ENCODE data around the gene HSDL2.
"Not testable (repeated sequence)": the region's sequence is repeated elsewhere in the genome, so short reads cannot be mapped to it uniquely, and the experiment has no call there.

HSDL2 gene

DNA sequence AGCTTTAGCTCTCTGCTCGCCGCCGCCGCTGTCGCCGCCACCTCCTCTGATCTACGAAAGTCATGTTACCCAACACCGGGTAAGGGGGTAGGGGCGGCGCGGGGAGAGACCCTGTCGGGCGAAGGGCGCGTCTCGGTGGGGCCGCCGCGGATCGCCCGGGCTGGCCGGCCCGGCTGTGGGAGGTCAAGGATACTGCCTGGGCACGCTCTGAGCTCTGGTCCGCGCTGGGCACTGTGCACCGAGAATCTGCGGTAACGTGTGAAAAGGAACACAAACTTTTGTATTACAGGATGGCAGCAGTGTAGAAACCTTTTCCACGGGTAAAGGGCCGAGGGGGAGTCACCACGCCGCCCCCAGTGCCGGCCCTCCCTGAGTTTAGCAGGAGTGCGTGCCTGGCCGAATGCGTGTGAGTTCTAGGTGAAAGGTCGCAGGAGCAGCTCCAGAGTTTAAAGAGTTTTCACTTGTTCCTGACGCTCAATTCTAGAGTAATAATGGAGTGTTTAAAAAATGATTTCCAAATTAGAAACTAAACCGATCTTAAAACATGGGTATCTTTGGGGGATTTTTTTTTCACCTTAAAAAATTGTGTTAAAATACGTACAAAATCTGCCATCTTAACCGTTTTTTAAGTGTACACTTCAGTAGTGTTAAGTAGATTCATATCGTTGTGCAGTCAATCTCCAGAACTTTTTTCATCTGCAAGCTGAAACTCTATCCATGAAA lies at the start of gene HSDL2:
TSS of gene HSDL2 (plus strand) at position 7 of the 723 bp plus-strand sequence. CDS start at position 63, 56 bp downstream.
- no peak for DNase-seq

DNA sequence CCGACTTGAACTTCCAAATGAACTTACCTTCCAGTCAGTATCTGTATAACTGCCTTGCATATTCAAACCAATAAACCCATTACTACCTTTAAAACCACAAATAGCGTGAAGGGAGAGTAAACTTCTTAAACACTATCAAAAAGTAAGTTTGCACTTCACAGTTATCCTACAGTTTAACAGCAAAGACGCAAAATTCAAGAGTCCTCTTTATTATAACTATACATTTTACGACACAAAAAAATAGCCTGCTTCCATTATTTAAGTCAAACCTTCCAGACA lies 48.3 kb upstream of the HSDL2 start:
- DNase-seq, result no peak

DNA sequence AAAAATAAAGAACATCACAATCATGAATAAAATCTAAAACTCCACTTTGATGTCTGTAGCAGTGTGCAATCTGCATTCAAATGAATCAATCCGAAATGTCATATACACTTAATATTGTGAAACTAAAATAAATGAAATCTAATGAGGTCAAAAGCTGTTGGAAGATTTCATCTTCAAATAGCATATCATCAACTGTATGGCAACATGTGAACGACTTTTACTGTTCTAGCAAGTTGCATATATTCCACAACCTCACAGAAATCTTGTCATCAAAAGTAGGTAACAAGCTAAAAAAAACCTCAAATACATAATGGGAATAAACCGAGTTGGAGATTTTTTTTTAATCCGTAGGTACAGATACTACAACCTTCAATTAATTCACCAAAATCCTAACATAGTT lies 47.7 kb upstream of the HSDL2 start:
- DNase-seq, result no peak

DNA sequence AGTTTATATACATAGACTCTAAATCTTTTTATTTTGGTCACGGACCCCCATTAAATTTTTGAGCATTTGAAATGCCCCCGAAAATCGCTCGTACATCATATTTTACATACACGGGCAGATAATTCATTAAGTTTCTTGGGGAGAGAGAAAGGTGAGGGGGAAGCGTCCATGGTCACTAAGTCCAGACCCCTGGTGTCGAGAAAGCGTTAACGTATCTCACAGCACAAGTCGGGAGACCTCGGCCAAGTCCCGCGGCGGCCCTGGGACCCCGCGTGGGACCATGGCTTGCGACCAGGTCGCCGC lies 47.3 kb upstream of the HSDL2 start:
- no peak for DNase-seq

DNA sequence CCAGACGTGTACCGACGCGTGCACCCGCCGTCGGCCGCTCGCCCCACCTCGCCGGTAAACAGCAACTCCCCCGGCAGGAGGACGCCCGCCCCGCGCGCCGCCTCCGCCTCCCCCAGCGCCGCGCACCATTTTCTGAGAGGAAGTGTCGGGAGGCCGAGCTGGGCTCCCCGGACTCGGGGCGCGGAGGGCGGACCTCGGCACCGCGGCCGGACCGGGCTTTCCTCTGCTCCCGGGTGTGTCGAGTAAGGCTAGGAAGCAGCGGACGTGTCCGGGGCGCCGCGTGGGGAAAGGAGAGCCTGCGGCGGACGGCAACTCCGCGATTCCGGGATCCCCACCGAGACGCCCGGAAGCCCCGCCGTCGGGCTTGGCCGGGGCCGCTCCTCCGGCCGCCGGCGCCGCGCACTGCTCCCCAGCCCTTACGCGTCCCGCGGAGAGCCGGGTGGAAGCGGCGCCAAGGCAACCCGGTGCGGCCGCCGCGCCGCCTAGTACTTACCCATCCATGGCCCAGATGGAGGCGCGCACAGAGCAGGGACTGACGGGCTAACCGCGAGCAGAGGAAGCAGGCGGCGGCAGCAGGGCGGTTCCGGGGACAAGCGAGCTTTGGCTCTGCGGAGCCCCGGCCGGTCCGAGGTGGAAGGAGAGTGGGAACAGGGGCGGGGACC lies 46.8 kb upstream of the HSDL2 start, which contains the start of gene PTBP3:
TSS of gene PTBP3 (minus strand) at position 643 of the 662 bp plus-strand sequence. CDS start 35,754 bp downstream, outside the sequence.
- DNase-seq, result peak; percentile 82

GRCh38 chr9:112333639-112334431 lies 46.1 kb upstream of the HSDL2 start:
- DNase-seq, result peak; percentile 87

GRCh38 chr9:112334432-112334841 lies 45.5 kb upstream of the HSDL2 start:
- DNase-seq, result no peak

DNA sequence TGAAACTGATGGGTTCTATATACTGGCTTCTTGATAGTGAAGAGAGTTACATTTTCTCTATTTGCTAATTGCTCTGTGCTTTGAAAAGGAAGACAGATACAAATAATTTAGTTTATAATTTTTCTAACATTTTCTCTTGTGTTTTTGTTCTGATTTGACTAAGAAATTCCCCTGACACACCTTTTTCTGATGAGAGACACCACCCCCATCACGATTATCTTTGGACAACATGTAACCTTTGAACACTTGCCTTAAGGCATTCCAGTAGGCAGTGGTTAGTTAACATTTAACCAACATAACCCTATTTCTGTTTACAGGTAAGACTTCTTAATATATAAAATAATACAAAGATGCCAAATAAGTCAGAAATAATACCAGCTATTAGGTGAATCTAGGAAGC lies 42.4 kb upstream of the HSDL2 start:
- DNase-seq, result no peak

- DNase-seq, result no peak
These were observed 41.3 kb upstream of the HSDL2 start for GRCh38 chr9:112338561-112338960.

GRCh38 chr9:112339886-112340285 lies 40.0 kb upstream of the HSDL2 start:
- no peak for DNase-seq

DNA sequence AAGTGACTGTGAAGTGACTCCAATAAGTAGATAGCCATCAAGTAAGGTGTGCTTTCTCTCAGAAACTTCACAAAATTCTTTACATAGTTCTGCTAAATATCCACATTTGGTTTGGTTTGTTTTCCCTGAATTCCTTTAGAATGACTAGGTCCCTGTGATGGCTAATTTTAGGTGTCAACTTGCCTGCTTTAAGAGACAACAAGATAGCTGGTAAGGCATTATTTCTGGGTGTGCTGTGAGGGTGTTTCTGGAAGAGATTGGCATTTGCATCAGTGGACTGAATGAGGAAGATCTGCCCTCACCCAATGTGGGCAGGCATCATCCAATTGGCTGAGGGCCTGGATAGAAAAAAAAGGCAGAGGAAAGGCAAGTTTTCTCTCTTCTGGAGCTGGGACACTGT lies 38.2 kb upstream of the HSDL2 start:
- DNase-seq, result no peak

GRCh38 chr9:112348257-112349007 lies 31.5 kb upstream of the HSDL2 start:
- DNase-seq, result peak; percentile 81

DNA sequence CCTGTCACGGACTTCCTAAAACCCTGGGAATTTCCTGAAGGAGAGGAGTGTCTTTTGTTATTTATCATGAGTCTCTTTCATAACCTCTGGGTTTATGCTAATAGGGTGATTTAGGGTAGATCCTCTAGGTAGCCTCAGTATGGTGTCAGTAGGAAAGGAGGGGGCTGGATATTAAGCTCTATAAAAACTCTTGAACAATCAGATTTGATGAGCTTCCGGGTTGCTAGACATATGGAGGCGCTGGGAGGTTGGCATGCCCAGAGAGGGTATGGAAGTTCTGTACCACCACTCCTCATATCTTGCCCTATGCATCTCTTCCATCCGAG lies 30.9 kb upstream of the HSDL2 start:
- no peak for DNase-seq

DNA sequence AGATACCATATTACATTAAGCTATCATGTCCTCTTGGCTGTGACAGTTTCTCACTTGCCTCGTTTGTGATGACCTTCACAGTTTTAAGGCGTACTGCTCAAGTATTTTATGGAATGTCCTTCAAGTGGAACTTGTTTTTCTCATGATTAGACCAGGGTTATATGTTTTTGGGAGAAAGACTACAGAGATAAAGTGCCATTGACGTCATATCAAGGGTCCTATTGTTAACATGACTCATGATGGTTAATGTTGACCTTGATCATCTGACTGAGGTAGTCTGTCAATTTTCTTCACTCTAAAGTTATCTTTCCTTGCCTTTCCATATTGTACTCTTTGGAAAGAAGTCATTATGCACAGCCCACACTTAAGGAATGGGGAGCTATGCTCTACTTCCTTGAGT lies 28.7 kb upstream of the HSDL2 start:
- no peak for DNase-seq

DNA sequence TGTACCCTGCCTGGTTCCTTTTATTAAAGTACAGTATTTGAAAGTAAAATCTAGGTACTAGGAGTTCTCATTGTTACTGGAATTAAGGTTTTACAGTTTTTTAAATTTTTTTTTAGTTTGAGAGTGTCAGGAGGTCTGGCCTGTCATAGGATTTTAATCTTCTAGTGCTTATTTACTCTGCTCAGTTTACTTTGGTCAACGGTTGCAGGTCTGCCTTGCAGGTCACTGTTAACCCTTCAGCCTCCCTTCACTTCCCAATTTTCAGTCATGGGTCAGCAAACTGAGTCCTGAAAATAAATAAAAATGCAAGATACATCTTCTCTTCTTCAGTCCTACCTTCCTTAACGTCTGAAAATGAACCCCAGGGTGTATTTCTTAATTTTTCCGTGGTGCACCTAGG lies 27.7 kb upstream of the HSDL2 start:
- DNase-seq, result no peak

- DNase-seq, result no peak
These were observed 25.7 kb upstream of the HSDL2 start for GRCh38 chr9:112354081-112354743.

- DNase-seq, result no peak
These were observed 24.4 kb upstream of the HSDL2 start for GRCh38 chr9:112355427-112355897.

DNA sequence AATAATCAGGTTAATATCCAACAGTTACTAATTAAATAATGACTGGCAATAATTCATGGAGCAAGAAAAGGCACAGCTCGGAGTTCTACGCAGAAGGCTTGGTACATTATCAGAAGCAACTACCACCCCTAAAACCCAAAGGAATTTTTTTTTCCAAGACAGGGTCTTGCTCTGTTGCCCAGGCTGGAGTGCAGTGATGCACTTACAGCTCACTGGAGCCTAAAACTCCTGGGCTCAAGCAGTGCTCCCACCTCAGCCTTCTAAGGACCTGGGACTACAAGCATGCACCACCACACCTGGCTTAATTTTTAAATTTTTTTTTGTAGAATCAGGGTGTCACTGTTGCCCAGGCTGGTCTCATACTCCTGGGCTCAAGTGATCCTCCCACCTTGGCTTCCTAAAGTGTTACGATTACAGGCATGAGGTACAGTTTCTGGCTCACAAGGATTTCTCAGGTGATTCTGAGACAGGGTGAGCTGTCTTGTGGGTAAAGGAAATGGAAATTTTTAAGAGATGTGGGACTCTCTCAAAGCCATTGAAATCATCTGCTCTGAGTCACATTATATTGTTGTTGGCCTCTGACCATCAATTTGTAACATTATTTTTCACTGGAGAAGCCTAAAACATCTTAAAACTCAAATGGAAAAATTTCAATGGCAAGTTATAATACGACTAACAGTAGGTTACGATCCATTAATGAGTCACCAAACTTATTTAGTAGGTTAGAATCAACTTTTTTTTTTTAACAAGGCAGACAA lies 19.7 kb upstream of the HSDL2 start:
- no peak for DNase-seq

DNA sequence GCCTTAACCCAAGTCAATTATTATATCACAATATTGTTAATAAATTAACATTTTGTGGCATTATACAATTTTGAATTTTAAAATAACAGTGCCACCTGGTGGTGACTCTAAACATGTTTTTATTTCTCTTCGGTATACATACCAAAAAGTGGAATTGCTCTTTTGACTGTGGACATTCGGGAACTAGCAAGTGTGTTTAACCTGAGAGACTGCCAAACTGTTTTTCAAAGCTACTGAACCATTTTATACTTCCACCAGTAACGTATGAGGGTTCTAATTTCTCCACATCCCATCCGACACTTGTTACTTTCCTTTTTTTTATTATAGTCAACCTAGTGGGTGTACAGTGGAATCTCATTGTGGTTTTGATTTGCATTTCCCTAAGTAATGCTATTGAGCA lies 18.3 kb upstream of the HSDL2 start:
- no peak for DNase-seq

DNA sequence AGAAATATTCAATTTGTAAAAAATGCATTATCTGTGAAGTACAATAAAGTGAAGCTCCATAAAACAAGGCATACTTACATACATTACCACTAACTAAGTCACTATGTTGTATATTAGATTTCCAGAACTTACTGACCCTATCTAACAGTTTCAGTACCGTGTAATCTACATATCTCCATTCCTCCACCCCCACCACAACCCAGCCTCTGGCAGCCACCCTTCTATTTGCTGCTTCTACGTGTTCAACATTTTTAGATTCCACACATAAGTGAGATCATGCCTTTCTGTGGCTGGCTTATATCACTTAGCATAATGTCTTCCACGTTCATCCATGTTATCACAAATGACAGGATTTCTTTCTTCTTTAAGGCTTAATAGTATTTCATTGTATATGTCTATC lies 15.1 kb upstream of the HSDL2 start:
- no peak for DNase-seq

GRCh38 chr9:112365257-112365656 lies 14.7 kb upstream of the HSDL2 start:
- DNase-seq, result not testable (repeated sequence)

GRCh38 chr9:112366591-112366990 lies 13.3 kb upstream of the HSDL2 start:
- DNase-seq, result no peak
